HCT116 (cell line): ENCODE data around the gene OCSTAMP. TPM values are rescaled to one million over a fixed set of nuclear protein-coding genes. Genes with fewer than 3 reads are reported as not detected.

Experiments used
- ATAC-seq: fragments of 200-7000 bp; cut with Tn5 transposase; 2 replicates; pipeline ENCODE4 v1.9.1; 2020; ENCODE audit warnings: mild to moderate bottlenecking, moderate library complexity
- BruUV-seq: library from RNA; stranded (reverse); fragments of 400-500 nt; replicated peaks from 2 replicates; lab custom pipeline; 2021; lab: Mats Ljungman, UMichigan
- CTCF ChIA-PET: fragments of 300-600 bp; sonication (Branson Sonifier 250); formaldehyde crosslinking; loops from one replicate; lab custom pipeline; 2021; ENCODE audit warnings: antibody characterized with exemption; lab: Charles Lee
- POLR2A ChIA-PET: fragments of 300-600, 350-600 bp; sonication (Branson Sonifier 250); formaldehyde crosslinking; loops from one replicate; lab custom pipeline; 2021; ENCODE audit warnings: antibody characterized with exemption; lab: Charles Lee
- RAD21 ChIA-PET, 2 experiments: fragments of 300-600 bp; sonication (Branson Sonifier 250); formaldehyde crosslinking; loops; one replicate each; lab custom pipeline; 2023; ENCODE audit warnings: low total read pairs in 2 of 2; ENCODE audit not compliant: uncharacterized antibody in 2 of 2, unreplicated experiment in 2 of 2, low non-redundant PET in 1 of 2; lab: Charles Lee
- DNase-seq: peaks from one replicate; pipeline ENCODE4 v3.0.0-alpha.2; 2010; ENCODE audit warnings: low read depth, low spot score
- H2AFZ ChIP-seq: fragments of 200-600 bp; shearing (Covaris generic), sonication (generic); 2 replicates; pipeline ENCODE4 v1.6.1; 2017; ENCODE audit warnings: low read depth, mixed run types, mixed read lengths, antibody characterized with exemption, low read length; ENCODE audit not compliant: poor library complexity, severe bottlenecking
- H3K27ac ChIP-seq: 2 replicates; pipeline ENCODE4 v1.5.1; 2012; ENCODE audit warnings: low read depth, low read length
- H3K27me3 ChIP-seq: fragments of 200-600 bp; sonication (generic); 2 replicates; pipeline ENCODE4 v1.6.1; 2016; ENCODE audit warnings: mixed run types, low read length, mixed read lengths; ENCODE audit not compliant: insufficient read depth
- H3K36me3 ChIP-seq, 2 experiments: fragments of 200-500 bp in 1 of 2; fragments of 200-600 bp in 1 of 2; sonication (Bioruptor generic) in 1 of 2; sonication (generic) in 1 of 2; 2 replicates each; pipeline versions ENCODE4 v1.5.1 to v1.6.1; 2014 to 2016; ENCODE audit warnings: low read length in 2 of 2, inconsistent platforms in 1 of 2, mixed read lengths in 1 of 2, mixed run types in 1 of 2; ENCODE audit not compliant: insufficient read depth in 2 of 2, control insufficient read depth in 1 of 2
- H3K4me1 ChIP-seq, 2 experiments: fragments of 200-600 bp in 1 of 2; sonication (generic) in 1 of 2; 2 replicates each; pipeline versions ENCODE4 v1.5.1 to v1.6.1; 2012 to 2017; ENCODE audit warnings: low read length in 2 of 2, inconsistent platforms in 1 of 2, mild to moderate bottlenecking in 1 of 2, mixed read lengths in 1 of 2, mixed run types in 1 of 2, moderate library complexity in 1 of 2; ENCODE audit not compliant: insufficient read depth in 2 of 2, control insufficient read depth in 1 of 2
- H3K4me2 ChIP-seq: fragments of 200-600 bp; sonication (generic); 2 replicates; pipeline ENCODE4 v1.6.1; 2017; ENCODE audit warnings: mixed run types, low read length, mixed read lengths
- H3K4me3 ChIP-seq, 2 experiments: fragments of 200-600 bp in 1 of 2; sonication (generic) in 1 of 2; replicated peaks in 1 of 2; 2 replicates each; pipeline ENCODE4 v1.5.1; 2011 to 2016; ENCODE audit warnings: low read length in 2 of 2, control low read depth in 1 of 2, low read depth in 1 of 2, mild to moderate bottlenecking in 1 of 2, mixed read lengths in 1 of 2, mixed run types in 1 of 2
- H3K79me2 ChIP-seq: fragments of 200-600 bp; sonication (generic); 2 replicates; pipeline ENCODE4 v1.6.1; 2017; ENCODE audit warnings: mild to moderate bottlenecking, mixed run types, low read length, moderate library complexity, mixed read lengths; ENCODE audit not compliant: insufficient read depth
- H3K9ac ChIP-seq: fragments of 200-600 bp; sonication (generic); 2 replicates; pipeline ENCODE4 v1.6.1; 2016; ENCODE audit warnings: low read length, mixed read lengths
- H3K9me2 ChIP-seq: fragments of 200-600 bp; sonication (generic), shearing (Covaris generic); 2 replicates; pipeline ENCODE4 v1.6.1; 2017; ENCODE audit warnings: mixed run types, mild to moderate bottlenecking, moderate library complexity; ENCODE audit not compliant: insufficient read depth
- H3K9me3 ChIP-seq, 2 experiments: fragments of 200-500 bp in 1 of 2; fragments of 200-600 bp in 1 of 2; sonication (Bioruptor generic) in 1 of 2; sonication (generic) in 1 of 2; 2 replicates each; pipeline ENCODE4 v1.6.1; 2014 to 2017; ENCODE audit warnings: low read length in 2 of 2, mixed read lengths in 2 of 2, inconsistent platforms in 1 of 2, low read depth in 1 of 2, mild to moderate bottlenecking in 1 of 2, mixed run types in 1 of 2, moderate library complexity in 1 of 2; ENCODE audit not compliant: control insufficient read depth in 1 of 2, insufficient read depth in 1 of 2
- H4K20me1 ChIP-seq: fragments of 200-600 bp; sonication (generic), shearing (Covaris generic); 2 replicates; pipeline ENCODE4 v1.6.1; 2017; ENCODE audit warnings: mixed run types, mild to moderate bottlenecking, moderate library complexity; ENCODE audit not compliant: insufficient read depth
- ATF3 ChIP-seq: IDR thresholded peaks from 2 replicates; pipeline ENCODE4 v1.6.1; 2012
- CBX3 ChIP-seq: IDR thresholded peaks from 2 replicates; pipeline ENCODE4 v1.6.1; 2012; ENCODE audit warnings: low read depth
- CEBPB ChIP-seq: IDR thresholded peaks from 2 replicates; pipeline ENCODE4 v1.6.1; 2012; ENCODE audit warnings: low read depth
- CTCF ChIP-seq, 3 experiments: fragments of 200-600 bp in 1 of 3; sonication (generic) in 1 of 3; IDR thresholded peaks in 2 of 3; conservative IDR thresholded peaks in 1 of 3; 2 replicates each; pipeline ENCODE4 v1.5.1; 2012 to 2017; ENCODE audit warnings: low read depth in 2 of 3, low read length in 2 of 3, antibody characterized with exemption in 1 of 3, borderline replicate concordance in 1 of 3, control low read depth in 1 of 3, mild to moderate bottlenecking in 1 of 3, mixed read lengths in 1 of 3, mixed run types in 1 of 3, moderate library complexity in 1 of 3; ENCODE audit not compliant: insufficient read depth in 1 of 3
- EZH2 ChIP-seq: fragments of 200-600 bp; sonication (generic); IDR thresholded peaks from 2 replicates; pipeline ENCODE4 v1.6.1; 2017; ENCODE audit warnings: antibody characterized with exemption, mixed run types
- EZH2phosphoT487 ChIP-seq: fragments of 200-600 bp; IDR thresholded peaks from 2 replicates; pipeline ENCODE4 v1.6.1; 2018; ENCODE audit warnings: antibody characterized with exemption, borderline replicate concordance
- FOSL1 ChIP-seq: IDR thresholded peaks from 2 replicates; pipeline ENCODE4 v1.6.1; 2012; ENCODE audit warnings: low read depth
- JUND ChIP-seq: IDR thresholded peaks from 2 replicates; pipeline ENCODE4 v1.6.1; 2012
- MAX ChIP-seq: IDR thresholded peaks from 2 replicates; pipeline ENCODE4 v1.6.1; 2012
- POLR2A ChIP-seq: IDR thresholded peaks from 2 replicates; pipeline ENCODE4 v1.7.0; 2011; ENCODE audit warnings: borderline replicate concordance; ENCODE audit not compliant: insufficient read depth, insufficient read length; ENCODE audit errors: extremely low read depth
- RAD21 ChIP-seq: IDR thresholded peaks from 2 replicates; pipeline ENCODE4 v1.6.1; 2012; ENCODE audit warnings: low read depth, mild to moderate bottlenecking
- REST ChIP-seq: IDR thresholded peaks from 2 replicates; pipeline ENCODE4 v1.6.1; 2012; ENCODE audit warnings: low read depth
- SIN3A ChIP-seq: IDR thresholded peaks from 2 replicates; pipeline ENCODE4 v1.6.1; 2012; ENCODE audit warnings: low read depth
- SP1 ChIP-seq: IDR thresholded peaks from 2 replicates; pipeline ENCODE4 v1.6.1; 2012; ENCODE audit warnings: low read depth
- SRF ChIP-seq: IDR thresholded peaks from 2 replicates; pipeline ENCODE4 v1.6.1; 2012; ENCODE audit warnings: low read depth
- YY1 ChIP-seq: IDR thresholded peaks from 2 replicates; pipeline ENCODE4 v1.6.1; 2011; ENCODE audit warnings: low read length, low read depth, moderate library complexity, mild to moderate bottlenecking; ENCODE audit not compliant: insufficient replicate concordance; ENCODE audit errors: extremely low read depth
- ZBTB33 ChIP-seq: IDR thresholded peaks from 2 replicates; pipeline ENCODE4 v1.6.1; 2011; ENCODE audit warnings: mild to moderate bottlenecking, low read length, moderate library complexity; ENCODE audit not compliant: insufficient replicate concordance; ENCODE audit errors: extremely low read depth
- ZFX ChIP-seq: fragments of 450-650 bp; IDR thresholded peaks from 2 replicates; pipeline ENCODE4 v1.6.1; 2017
- ZNF274 ChIP-seq: fragments of 200-500 bp; sonication (Bioruptor generic); IDR thresholded peaks from 2 replicates; pipeline ENCODE4 v1.6.1; 2014; ENCODE audit warnings: mild to moderate bottlenecking, low read depth, low read length, inconsistent platforms
- intact Hi-C: fragments of 100-400 bp; cut with micrococcal nuclease; formaldehyde crosslinking; loops from 2 replicates; pipeline ENCODE4 v1.10.0; 2022
- total RNA-seq: library from RNA; stranded (reverse); gene quantifications from one replicate; pipeline ENCODE4 v1.2.1, GENCODE V29; 2021; ENCODE audit not compliant: unreplicated experiment

The OCSTAMP gene
- total RNA-seq, 1 experiment from 2014 or later, result not detected

GRCh38 chr20:46545827-46546138, 4.7 kb downstream of the OCSTAMP start:
- no peak for ATAC-seq

More at GRCh38 chr20:46545827-46546138, 4.7 kb downstream of the OCSTAMP start:
- Histone ChIP-seq H3K4me1 (no peaks in the 10 kb centered on the region), H4K20me1 (no peaks in the 10 kb centered on the region), H3K9ac (no peak overlapping the region), H3K9me2 (no peaks in the 10 kb centered on the region), H3K27me3 (0 out of 2 replicates have a peak, but pooled peaks cover 6% of the 10 kb centered on the region), H3K9me3 (no peaks in the 10 kb centered on the region), H2AFZ (no peak overlapping the region), H3K79me2 (no peaks in the 10 kb centered on the region), H3K27ac (no peak overlapping the region), H3K4me2 (no peak overlapping the region), H3K4me3 (no peak overlapping the region), H3K36me3 (no peaks in the 10 kb centered on the region)
- RAD21 ChIA-PET, result no interaction called here
- TF ChIP-seq EZH2phosphoT487, result no peak
- TF ChIP-seq ZFX, result no peak
- TF ChIP-seq EZH2, result no peak
- TF ChIP-seq CEBPB, result no peak
- TF ChIP-seq REST, result no peak
- TF ChIP-seq SP1, result no peak
- TF ChIP-seq MAX, result no peak
- TF ChIP-seq JUND, result no peak
- no peak for TF ChIP-seq CBX3
- no peak for TF ChIP-seq SIN3A
- TF ChIP-seq FOSL1, result no peak
- TF ChIP-seq ZBTB33, result no peak
- no peak for TF ChIP-seq ATF3
- no peak for TF ChIP-seq CTCF (IDR thresholded peaks at IDR 0.05 in 2 of 3, conservative IDR thresholded peaks at IDR 0.05 in 1 of 3; ENCODE audit: borderline replicate concordance in 1 of 3, insufficient read depth in 1 of 3, low read depth in 2 of 3, low read length in 2 of 3)
- no peak for TF ChIP-seq RAD21
- TF ChIP-seq POLR2A, result no peak
- TF ChIP-seq YY1, result no peak
- TF ChIP-seq ZNF274, result no peak
- no peak for TF ChIP-seq SRF
- BruUV-seq, result no TSS peak
- CTCF ChIA-PET, result no interaction called here
- DNase-seq, result no peak
- POLR2A ChIA-PET, result no interaction called here
- intact Hi-C loops, result no loop called here
